HepG2 (cell line): Measurements from ENCODE around the gene TRMT1. TPM values are rescaled to one million over a fixed set of nuclear protein-coding genes. Genes with fewer than 3 reads are reported as not detected.

Source experiments
- GTF3A ChIP-seq: sonication (generic); formaldehyde crosslinking; conservative IDR thresholded peaks from 2 replicates; pipeline ENCODE4 v1.4.0; 2020; ENCODE audit warnings: mild to moderate bottlenecking, missing genetic modification reagents
- HNRNPH1 ChIP-seq: fragments of 200-400 bp; formaldehyde crosslinking; optimal IDR thresholded peaks from 2 replicates; pipeline ENCODE3; 2017; ENCODE audit warnings: mild to moderate bottlenecking, low read depth, low read length
- KLF13 ChIP-seq: sonication (generic); formaldehyde crosslinking; IDR thresholded peaks from 2 replicates; pipeline ENCODE4 v1.4.0; 2020; ENCODE audit warnings: mild to moderate bottlenecking, missing genetic modification reagents
- MATR3 ChIP-seq: sonication (generic); formaldehyde crosslinking; IDR thresholded peaks from 2 replicates; pipeline ENCODE4 v1.4.0; 2020; ENCODE audit warnings: missing genetic modification reagents
- NONO ChIP-seq, 2 experiments: fragments of 450-650 bp in 1 of 2; sonication (generic) in 1 of 2; formaldehyde crosslinking in 1 of 2; IDR thresholded peaks in 1 of 2; conservative IDR thresholded peaks in 1 of 2; 2 replicates each; pipeline versions ENCODE4 v1.6.1 to v1.8.0; 2017 to 2022; ENCODE audit warnings: mild to moderate bottlenecking in 1 of 2, missing genetic modification reagents in 1 of 2, moderate library complexity in 1 of 2
- NR2F1 ChIP-seq, 2 experiments: fragments of 450-650 bp in 1 of 2; formaldehyde crosslinking in 1 of 2; IDR thresholded peaks; 2 replicates each; pipeline versions ENCODE4 v1.5.0 to v1.6.1; 2016 to 2020; ENCODE audit warnings: mild to moderate bottlenecking in 1 of 2, missing compliant biosample characterization in 1 of 2, missing genetic modification reagents in 1 of 2, moderate library complexity in 1 of 2
- REL ChIP-seq: sonication (generic); formaldehyde crosslinking; conservative IDR thresholded peaks from 2 replicates; pipeline ENCODE4 v1.8.0; 2022; ENCODE audit warnings: mild to moderate bottlenecking, missing genetic modification reagents, moderate library complexity
- SMARCC2 ChIP-seq: fragments of 450-650 bp; IDR thresholded peaks from 2 replicates; pipeline ENCODE4 v1.6.1; 2017; ENCODE audit warnings: antibody characterized with exemption, mild to moderate bottlenecking
- ZNF501 ChIP-seq: sonication (generic); formaldehyde crosslinking; IDR thresholded peaks from 2 replicates; pipeline ENCODE4 v1.5.1; 2020; ENCODE audit warnings: mild to moderate bottlenecking, moderate library complexity, missing genetic modification reagents
- ZNF546 ChIP-seq: sonication (generic); formaldehyde crosslinking; conservative IDR thresholded peaks from 2 replicates; pipeline ENCODE4 v1.8.1; 2023; ENCODE audit warnings: mild to moderate bottlenecking, missing genetic modification reagents
- ZNF614 ChIP-seq: IDR thresholded peaks from 2 replicates; pipeline ENCODE4 v1.6.1; 2018; ENCODE audit warnings: missing biosample characterization, missing genetic modification reagents, inconsistent platforms, borderline replicate concordance
- ZNF660 ChIP-seq: sonication (generic); formaldehyde crosslinking; IDR thresholded peaks from 2 replicates; pipeline ENCODE4 v1.5.1; 2020; ENCODE audit warnings: mild to moderate bottlenecking, low read depth, missing genetic modification reagents, borderline replicate concordance
- polyA plus RNA-seq, 8 experiments: library from polyadenylated mRNA; depleted of rRNA in 3 of 8; stranded (reverse) in 7 of 8; unstranded in 1 of 8; fragments of >200 nt; fragmentation: Illumina TruSeq in 4 of 8; extraction: Trizol in 4 of 8; gene quantifications; 2 replicates each; pipeline versions ENCODE4 v1.2.1 to v1.2.3, GENCODE V29; 2011 to 2016; ENCODE audit warnings: low read depth in 4 of 8, missing spikeins in 1 of 8, mixed read lengths in 1 of 8; ENCODE audit not compliant: insufficient read depth in 1 of 8
- total RNA-seq, 5 experiments: library from RNA; depleted of rRNA; stranded (reverse); fragments of >200 nt; fragmentation: Illumina TruSeq; extraction: Trizol; gene quantifications; 2 replicates each; pipeline ENCODE4 v1.2.3, GENCODE V29; 2016; ENCODE audit warnings: low read depth in 1 of 5
- TF ChIP-seq, protein P1 (sequence below): sonication (generic); formaldehyde crosslinking; IDR thresholded peaks from 2 replicates; pipeline ENCODE4 v1.4.0; 2020; ENCODE audit warnings: missing genetic modification reagents
- TF ChIP-seq, protein P2 (sequence below): IDR thresholded peaks from 2 replicates; pipeline ENCODE4 v1.6.1; 2016; ENCODE audit warnings: low read depth, borderline replicate concordance
- TF ChIP-seq, protein P3 (sequence below): sonication (generic); formaldehyde crosslinking; IDR thresholded peaks from 2 replicates; pipeline ENCODE4 v1.4.0; 2020; ENCODE audit warnings: missing genetic modification reagents, borderline replicate concordance
- TF ChIP-seq, protein P4 (sequence below): sonication (generic); formaldehyde crosslinking; IDR thresholded peaks from 2 replicates; pipeline ENCODE4 v1.5.0; 2020; ENCODE audit warnings: missing genetic modification reagents
- TF ChIP-seq, protein P5 (sequence below): sonication (generic); formaldehyde crosslinking; IDR thresholded peaks from 2 replicates; pipeline ENCODE4 v1.5.0; 2020; ENCODE audit warnings: missing genetic modification reagents

TRMT1 gene
- total and polyA plus RNA-seq, 2 of the 13 experiments (the other 11 are each of a cell fraction or from before 2014, with no cell fraction given): 35.5 to 44.1 TPM

DNA sequence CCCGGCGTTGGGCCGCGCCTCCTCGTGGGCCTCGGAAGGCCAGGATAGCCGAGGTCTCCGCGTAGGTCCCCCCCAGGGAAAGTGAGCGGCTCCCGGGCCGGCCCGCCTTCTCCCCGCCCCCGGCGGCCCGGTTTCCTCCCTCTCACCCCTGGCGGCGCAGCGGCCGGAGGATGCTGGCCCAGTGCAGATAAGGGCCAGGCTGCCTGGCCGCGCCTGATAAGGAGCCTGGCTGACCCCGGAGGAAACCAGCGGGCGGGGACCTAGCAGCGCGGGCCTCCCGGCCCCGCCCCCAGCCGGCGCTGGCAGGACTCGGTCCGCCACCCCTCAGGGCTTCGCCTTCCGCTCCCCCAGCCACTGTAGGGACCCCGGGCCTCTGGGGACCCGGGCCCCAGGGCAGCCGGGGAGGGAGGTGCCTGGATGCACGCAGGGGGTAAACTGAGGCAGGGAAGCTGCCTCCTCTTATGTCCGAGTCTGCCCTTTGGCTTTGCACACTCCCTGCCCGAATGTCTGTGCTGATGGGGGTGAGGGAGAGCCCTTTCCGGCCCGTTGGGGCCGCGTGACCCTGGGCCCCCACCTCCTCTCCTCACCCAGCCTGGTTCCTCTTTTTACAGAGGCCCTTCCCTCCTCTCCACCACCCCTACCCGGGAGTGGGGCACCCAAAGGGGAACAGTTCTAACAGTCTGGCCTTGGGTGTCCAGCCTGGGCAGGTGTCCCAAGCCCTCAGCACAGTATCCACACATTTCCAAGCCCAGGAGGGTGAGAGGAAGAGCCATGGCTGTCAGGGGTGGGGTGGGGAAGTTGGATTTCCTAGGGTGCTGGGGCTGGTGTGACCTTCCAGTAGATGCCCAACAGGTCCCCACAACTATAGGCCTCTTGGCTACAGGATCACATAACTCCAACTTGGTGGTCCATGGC is 13.6 kb downstream of the TRMT1 start, which contains the start of gene LYL1 (continued):
- TF ChIP-seq, protein P1, sequence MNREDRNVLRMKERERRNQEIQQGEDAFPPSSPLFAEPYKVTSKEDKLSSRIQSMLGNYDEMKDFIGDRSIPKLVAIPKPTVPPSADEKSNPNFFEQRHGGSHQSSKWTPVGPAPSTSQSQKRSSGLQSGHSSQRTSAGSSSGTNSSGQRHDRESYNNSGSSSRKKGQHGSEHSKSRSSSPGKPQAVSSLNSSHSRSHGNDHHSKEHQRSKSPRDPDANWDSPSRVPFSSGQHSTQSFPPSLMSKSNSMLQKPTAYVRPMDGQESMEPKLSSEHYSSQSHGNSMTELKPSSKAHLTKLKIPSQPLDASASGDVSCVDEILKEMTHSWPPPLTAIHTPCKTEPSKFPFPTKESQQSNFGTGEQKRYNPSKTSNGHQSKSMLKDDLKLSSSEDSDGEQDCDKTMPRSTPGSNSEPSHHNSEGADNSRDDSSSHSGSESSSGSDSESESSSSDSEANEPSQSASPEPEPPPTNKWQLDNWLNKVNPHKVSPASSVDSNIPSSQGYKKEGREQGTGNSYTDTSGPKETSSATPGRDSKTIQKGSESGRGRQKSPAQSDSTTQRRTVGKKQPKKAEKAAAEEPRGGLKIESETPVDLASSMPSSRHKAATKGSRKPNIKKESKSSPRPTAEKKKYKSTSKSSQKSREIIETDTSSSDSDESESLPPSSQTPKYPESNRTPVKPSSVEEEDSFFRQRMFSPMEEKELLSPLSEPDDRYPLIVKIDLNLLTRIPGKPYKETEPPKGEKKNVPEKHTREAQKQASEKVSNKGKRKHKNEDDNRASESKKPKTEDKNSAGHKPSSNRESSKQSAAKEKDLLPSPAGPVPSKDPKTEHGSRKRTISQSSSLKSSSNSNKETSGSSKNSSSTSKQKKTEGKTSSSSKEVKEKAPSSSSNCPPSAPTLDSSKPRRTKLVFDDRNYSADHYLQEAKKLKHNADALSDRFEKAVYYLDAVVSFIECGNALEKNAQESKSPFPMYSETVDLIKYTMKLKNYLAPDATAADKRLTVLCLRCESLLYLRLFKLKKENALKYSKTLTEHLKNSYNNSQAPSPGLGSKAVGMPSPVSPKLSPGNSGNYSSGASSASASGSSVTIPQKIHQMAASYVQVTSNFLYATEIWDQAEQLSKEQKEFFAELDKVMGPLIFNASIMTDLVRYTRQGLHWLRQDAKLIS (CRISPR knock-in tag): no peak
- TF ChIP-seq REL (CRISPR knock-in tag): no peak
- TF ChIP-seq KLF13 (CRISPR knock-in tag): no peak
- no peak for TF ChIP-seq GTF3A (CRISPR knock-in tag)
- no peak for TF ChIP-seq NONO (IDR thresholded peaks at IDR 0.05)
- no peak; the same call in 1 of the 2 replicates for TF ChIP-seq NONO (CRISPR knock-in tag; conservative IDR thresholded peaks at IDR 0.05)
- no peak for TF ChIP-seq NR2F1 (CRISPR knock-in tag; IDR thresholded peaks at IDR 0.05)
- no peak for TF ChIP-seq ZNF546
- no peak for TF ChIP-seq HNRNPH1
- TF ChIP-seq, protein P2, sequence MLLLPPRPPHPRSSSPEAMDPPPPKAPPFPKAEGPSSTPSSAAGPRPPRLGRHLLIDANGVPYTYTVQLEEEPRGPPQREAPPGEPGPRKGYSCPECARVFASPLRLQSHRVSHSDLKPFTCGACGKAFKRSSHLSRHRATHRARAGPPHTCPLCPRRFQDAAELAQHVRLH (CRISPR knock-in tag): no peak
- TF ChIP-seq ZNF501: no peak; the same call in 1 of the 2 replicates
- no peak for TF ChIP-seq ZNF660 (CRISPR knock-in tag)
- TF ChIP-seq, protein P3, sequence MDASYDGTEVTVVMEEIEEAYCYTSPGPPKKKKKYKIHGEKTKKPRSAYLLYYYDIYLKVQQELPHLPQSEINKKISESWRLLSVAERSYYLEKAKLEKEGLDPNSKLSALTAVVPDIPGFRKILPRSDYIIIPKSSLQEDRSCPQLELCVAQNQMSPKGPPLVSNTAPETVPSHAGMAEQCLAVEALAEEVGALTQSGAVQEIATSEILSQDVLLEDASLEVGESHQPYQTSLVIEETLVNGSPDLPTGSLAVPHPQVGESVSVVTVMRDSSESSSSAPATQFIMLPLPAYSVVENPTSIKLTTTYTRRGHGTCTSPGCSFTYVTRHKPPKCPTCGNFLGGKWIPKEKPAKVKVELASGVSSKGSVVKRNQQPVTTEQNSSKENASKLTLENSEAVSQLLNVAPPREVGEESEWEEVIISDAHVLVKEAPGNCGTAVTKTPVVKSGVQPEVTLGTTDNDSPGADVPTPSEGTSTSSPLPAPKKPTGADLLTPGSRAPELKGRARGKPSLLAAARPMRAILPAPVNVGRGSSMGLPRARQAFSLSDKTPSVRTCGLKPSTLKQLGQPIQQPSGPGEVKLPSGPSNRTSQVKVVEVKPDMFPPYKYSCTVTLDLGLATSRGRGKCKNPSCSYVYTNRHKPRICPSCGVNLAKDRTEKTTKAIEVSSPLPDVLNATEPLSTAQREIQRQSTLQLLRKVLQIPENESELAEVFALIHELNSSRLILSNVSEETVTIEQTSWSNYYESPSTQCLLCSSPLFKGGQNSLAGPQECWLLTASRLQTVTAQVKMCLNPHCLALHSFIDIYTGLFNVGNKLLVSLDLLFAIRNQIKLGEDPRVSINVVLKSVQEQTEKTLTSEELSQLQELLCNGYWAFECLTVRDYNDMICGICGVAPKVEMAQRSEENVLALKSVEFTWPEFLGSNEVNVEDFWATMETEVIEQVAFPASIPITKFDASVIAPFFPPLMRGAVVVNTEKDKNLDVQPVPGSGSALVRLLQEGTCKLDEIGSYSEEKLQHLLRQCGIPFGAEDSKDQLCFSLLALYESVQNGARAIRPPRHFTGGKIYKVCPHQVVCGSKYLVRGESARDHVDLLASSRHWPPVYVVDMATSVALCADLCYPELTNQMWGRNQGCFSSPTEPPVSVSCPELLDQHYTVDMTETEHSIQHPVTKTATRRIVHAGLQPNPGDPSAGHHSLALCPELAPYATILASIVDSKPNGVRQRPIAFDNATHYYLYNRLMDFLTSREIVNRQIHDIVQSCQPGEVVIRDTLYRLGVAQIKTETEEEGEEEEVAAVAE: peak; percentile 13; the same call in 1 of the 2 replicates
- TF ChIP-seq, protein P4, sequence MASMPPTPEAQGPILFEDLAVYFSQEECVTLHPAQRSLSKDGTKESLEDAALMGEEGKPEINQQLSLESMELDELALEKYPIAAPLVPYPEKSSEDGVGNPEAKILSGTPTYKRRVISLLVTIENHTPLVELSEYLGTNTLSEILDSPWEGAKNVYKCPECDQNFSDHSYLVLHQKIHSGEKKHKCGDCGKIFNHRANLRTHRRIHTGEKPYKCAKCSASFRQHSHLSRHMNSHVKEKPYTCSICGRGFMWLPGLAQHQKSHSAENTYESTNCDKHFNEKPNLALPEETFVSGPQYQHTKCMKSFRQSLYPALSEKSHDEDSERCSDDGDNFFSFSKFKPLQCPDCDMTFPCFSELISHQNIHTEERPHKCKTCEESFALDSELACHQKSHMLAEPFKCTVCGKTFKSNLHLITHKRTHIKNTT: no peak
- TF ChIP-seq, protein P5, sequence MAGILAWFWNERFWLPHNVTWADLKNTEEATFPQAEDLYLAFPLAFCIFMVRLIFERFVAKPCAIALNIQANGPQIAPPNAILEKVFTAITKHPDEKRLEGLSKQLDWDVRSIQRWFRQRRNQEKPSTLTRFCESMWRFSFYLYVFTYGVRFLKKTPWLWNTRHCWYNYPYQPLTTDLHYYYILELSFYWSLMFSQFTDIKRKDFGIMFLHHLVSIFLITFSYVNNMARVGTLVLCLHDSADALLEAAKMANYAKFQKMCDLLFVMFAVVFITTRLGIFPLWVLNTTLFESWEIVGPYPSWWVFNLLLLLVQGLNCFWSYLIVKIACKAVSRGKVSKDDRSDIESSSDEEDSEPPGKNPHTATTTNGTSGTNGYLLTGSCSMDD (CRISPR knock-in tag): no peak
- no peak for TF ChIP-seq SMARCC2
- no peak for TF ChIP-seq ZNF614 (CRISPR knock-in tag)
- no peak for TF ChIP-seq MATR3 (CRISPR knock-in tag)
